Measurements from ENCODE around the gene TANGO2. TPM values are rescaled to one million over a fixed set of nuclear protein-coding genes. Genes with fewer than 3 reads are reported as not detected.

The TANGO2 gene
- total RNA-seq, 1 experiment from 2014 or later: 17.0 TPM

GRCh38 chr22:20099099-20099711, 78.3 kb downstream of the TANGO2 start:
- H3K9ac ChIP-seq (ENCODE audit: low read length): no peak overlapping the region
- H2AFZ ChIP-seq (ENCODE audit: low read depth, low read length, poor library complexity, severe bottlenecking): no peak overlapping the region
- H3K4me1 ChIP-seq (ENCODE audit: control insufficient read depth in 1 of 2, insufficient read depth in 2 of 2, low read length in 2 of 2): no peaks in the 10 kb centered on the region
- H3K9me2 ChIP-seq (ENCODE audit: insufficient read depth): no peaks in the 10 kb centered on the region
- no peak for ATAC-seq
- no TSS peak for BruUV-seq (replicated peaks)
- no peak overlapping the region for H3K4me3 ChIP-seq (replicated peaks in 1 of 2; ENCODE audit: low read depth in 1 of 2, low read length in 2 of 2)
- 0 out of 2 replicates have a peak, but pooled peaks cover 2% of the 10 kb centered on the region for H4K20me1 ChIP-seq (ENCODE audit: insufficient read depth)
- ChIA-PET RAD21 (ENCODE audit: low non-redundant PET in 1 of 2, low total read pairs in 2 of 2, uncharacterized antibody in 2 of 2, unreplicated experiment in 2 of 2) (no interaction called here), POLR2A (no interaction called here), CTCF (no interaction called here)
- intact Hi-C loops (cut with micrococcal nuclease): no loop called here
- no peak overlapping the region for H3K27ac ChIP-seq (ENCODE audit: low read depth, low read length)
- TF ChIP-seq POLR2A (IDR thresholded peaks at IDR 0.05; ENCODE audit: borderline replicate concordance, extremely low read depth, insufficient read depth, insufficient read length) (no peak), CBX3 (IDR thresholded peaks at IDR 0.05; ENCODE audit: low read depth) (no peak), SRF (IDR thresholded peaks at IDR 0.05; ENCODE audit: low read depth) (no peak), ZFX (IDR thresholded peaks at IDR 0.05) (no peak), EZH2 (IDR thresholded peaks at IDR 0.05) (no peak), CTCF (IDR thresholded peaks at IDR 0.05 in 2 of 3, conservative IDR thresholded peaks at IDR 0.05 in 1 of 3; ENCODE audit: borderline replicate concordance in 1 of 3, insufficient read depth in 1 of 3, low read depth in 2 of 3, low read length in 2 of 3) (no peak), JUND (IDR thresholded peaks at IDR 0.05) (no peak), YY1 (IDR thresholded peaks at IDR 0.05; ENCODE audit: extremely low read depth, insufficient replicate concordance, low read depth, low read length) (no peak), MAX (IDR thresholded peaks at IDR 0.05) (no peak), ZNF274 (IDR thresholded peaks at IDR 0.05; ENCODE audit: low read depth, low read length) (no peak), EZH2phosphoT487 (IDR thresholded peaks at IDR 0.05; ENCODE audit: borderline replicate concordance) (no peak), CEBPB (IDR thresholded peaks at IDR 0.05; ENCODE audit: low read depth) (no peak), REST (IDR thresholded peaks at IDR 0.05; ENCODE audit: low read depth) (no peak), ELF1 (IDR thresholded peaks at IDR 0.05; ENCODE audit: borderline replicate concordance, low read depth) (no peak), ZBTB33 (IDR thresholded peaks at IDR 0.05; ENCODE audit: extremely low read depth, insufficient replicate concordance, low read length) (no peak), SIN3A (IDR thresholded peaks at IDR 0.05; ENCODE audit: low read depth) (no peak)
- H3K79me2 ChIP-seq (ENCODE audit: insufficient read depth, low read length): peaks cover 89% of the 10 kb centered on the region
- H3K36me3 ChIP-seq (ENCODE audit: control insufficient read depth in 1 of 2, insufficient read depth in 2 of 2, low read length in 2 of 2): peaks cover 62 to 83% of the 10 kb centered on the region in 2 experiments
- no peak for DNase-seq (ENCODE audit: low read depth, low spot score)
- H3K9me3 ChIP-seq (ENCODE audit: control insufficient read depth in 1 of 2, insufficient read depth in 1 of 2, low read depth in 1 of 2, low read length in 2 of 2): no peaks in the 10 kb centered on the region
- H3K27me3 ChIP-seq (ENCODE audit: insufficient read depth, low read length): no peaks in the 10 kb centered on the region
- no peak overlapping the region for H3K4me2 ChIP-seq (ENCODE audit: low read length)

Measured in HCT116 (cell line).